Stimulated activated CD8-positive, alpha-beta memory T cell treated with anti-CD3 and anti-CD28 coated beads, Interleukin-15, amount 100 ng/mL, for 48 hours (primary cell): ENCODE measurements around the gene TSSK2.

ENCODE experiments used
- DNase-seq, 2 donors: peaks; one replicate each; pipeline ENCODE4 v3.0.0-alpha.2; 2020; ENCODE audit warnings: low read depth in 2 of 2

Gene TSSK2

GRCh38 chr22:19169002-19169946, 38.2 kb downstream of the TSSK2 start:
- no peak for DNase-seq

- DNase-seq: no peak
Measured at GRCh38 chr22:19169947-19170318, 38.8 kb downstream of the TSSK2 start.

GRCh38 chr22:19172213-19173046, 41.3 kb downstream of the TSSK2 start:
- DNase-seq: no peak

- DNase-seq: no peak
Measured at GRCh38 chr22:19173047-19174035, 42.2 kb downstream of the TSSK2 start.

GRCh38 chr22:19174106-19175025, 43.3 kb downstream of the TSSK2 start:
- DNase-seq: no peak

GRCh38 chr22:19175026-19175601, 44.0 kb downstream of the TSSK2 start:
- no peak for DNase-seq

- no peak for DNase-seq
Measured at GRCh38 chr22:19175602-19176174, 44.6 kb downstream of the TSSK2 start.

- DNase-seq: no peak
Measured at GRCh38 chr22:19176175-19176643, 45.1 kb downstream of the TSSK2 start.

GRCh38 chr22:19176732-19177131, 45.6 kb downstream of the TSSK2 start:
- no peak for DNase-seq

- no peak for DNase-seq
Measured at GRCh38 chr22:19177164-19178064, 46.3 kb downstream of the TSSK2 start.

GRCh38 chr22:19178065-19178656, 47.1 kb downstream of the TSSK2 start:
- DNase-seq: peak in 1 of 2 donors; percentile 37

- peak; percentile 85 to 89 for DNase-seq
Measured at GRCh38 chr22:19178657-19179496, 47.8 kb downstream of the TSSK2 start, which contains the start of gene SLC25A1. TSS of gene SLC25A1 (minus strand) at chr22:19178736. CDS start at chr22:19178673, 63 bp downstream.

- DNase-seq: peak in 1 of 2 donors; percentile 44
Measured at GRCh38 chr22:19179497-19180048, 48.5 kb downstream of the TSSK2 start.

- no peak for DNase-seq
Measured at GRCh38 chr22:19180234-19180633, 49.1 kb downstream of the TSSK2 start.

- no peak for DNase-seq
Measured at GRCh38 chr22:19180740-19181410, 49.8 kb downstream of the TSSK2 start.
